Progenitor cell of endocrine pancreas (in vitro differentiated cells): ENCODE measurements around the gene ZNF536. TPM values are rescaled to one million over a fixed set of nuclear protein-coding genes. Genes with fewer than 3 reads are reported as not detected.

Experiments
- DNase-seq: peaks from one replicate; pipeline ENCODE4 v3.0.0; 2021; ENCODE audit warnings: low spot score; ENCODE audit not compliant: unreplicated experiment
- H3K27ac Mint-ChIP-seq: 2 replicates; pipeline ENCODE4 v1.8.0; 2021; ENCODE audit warnings: mild to moderate bottlenecking, moderate library complexity, mixed read lengths
- H3K27me3 Mint-ChIP-seq: 2 replicates; pipeline ENCODE4 v1.8.0; 2021; ENCODE audit warnings: mixed read lengths
- H3K36me3 Mint-ChIP-seq: 2 replicates; pipeline ENCODE4 v1.8.0; 2022; ENCODE audit warnings: mixed read lengths; ENCODE audit not compliant: insufficient read depth
- H3K4me1 Mint-ChIP-seq: 2 replicates; pipeline ENCODE4 v1.8.0; 2021; ENCODE audit warnings: low read depth, mixed read lengths
- H3K4me3 Mint-ChIP-seq: 2 replicates; pipeline ENCODE4 v1.8.0; 2021; ENCODE audit warnings: low read depth, mild to moderate bottlenecking, moderate library complexity, mixed read lengths
- H3K9me3 Mint-ChIP-seq: 2 replicates; pipeline ENCODE4 v1.8.0; 2021; ENCODE audit warnings: low read depth, mixed read lengths
- total RNA-seq: library from RNA; stranded (reverse); gene quantifications from 2 replicates; pipeline ENCODE4 v1.2.1, GENCODE V29; 2021
- TF ChIP-seq, protein P1 (sequence below): fragments of 200-600 bp; sonication (generic); IDR thresholded peaks from one replicate; pipeline ENCODE4 v1.5.0; 2021; ENCODE audit warnings: antibody characterized with exemption, mild to moderate bottlenecking; ENCODE audit not compliant: unreplicated experiment

Gene ZNF536
- total RNA-seq, 1 donor from 2014 or later: 2.0 TPM

DNA sequence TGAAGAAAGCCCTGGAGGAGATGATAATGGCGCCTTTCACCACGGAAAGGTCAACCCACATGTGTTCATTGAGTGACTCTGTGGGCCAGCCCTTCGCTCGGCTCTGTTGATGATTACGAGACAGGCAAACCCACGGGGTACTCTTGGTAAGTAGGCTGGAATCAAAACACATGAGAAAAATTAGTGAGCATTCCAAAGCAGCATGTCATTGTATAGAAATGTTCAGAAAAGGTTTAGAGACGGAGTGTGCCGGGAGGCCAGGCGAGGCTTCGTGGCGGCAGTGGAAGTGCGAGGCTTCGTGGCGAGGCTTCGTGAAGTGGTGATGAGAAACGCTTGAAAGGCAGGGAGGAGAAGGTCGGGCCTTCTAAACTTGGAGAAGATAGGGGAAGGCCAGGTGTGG lies 144.3 kb downstream of the ZNF536 start:
- Mint-ChIP-seq H3K4me1 (no peaks in the 10 kb centered on the region), H3K36me3 (no peaks in the 10 kb centered on the region), H3K27me3 (peaks cover 7% of the 10 kb centered on the region), H3K27ac (no peak overlapping the region), H3K4me3 (no peak overlapping the region), H3K9me3 (no peaks in the 10 kb centered on the region)
- TF ChIP-seq, protein P1, sequence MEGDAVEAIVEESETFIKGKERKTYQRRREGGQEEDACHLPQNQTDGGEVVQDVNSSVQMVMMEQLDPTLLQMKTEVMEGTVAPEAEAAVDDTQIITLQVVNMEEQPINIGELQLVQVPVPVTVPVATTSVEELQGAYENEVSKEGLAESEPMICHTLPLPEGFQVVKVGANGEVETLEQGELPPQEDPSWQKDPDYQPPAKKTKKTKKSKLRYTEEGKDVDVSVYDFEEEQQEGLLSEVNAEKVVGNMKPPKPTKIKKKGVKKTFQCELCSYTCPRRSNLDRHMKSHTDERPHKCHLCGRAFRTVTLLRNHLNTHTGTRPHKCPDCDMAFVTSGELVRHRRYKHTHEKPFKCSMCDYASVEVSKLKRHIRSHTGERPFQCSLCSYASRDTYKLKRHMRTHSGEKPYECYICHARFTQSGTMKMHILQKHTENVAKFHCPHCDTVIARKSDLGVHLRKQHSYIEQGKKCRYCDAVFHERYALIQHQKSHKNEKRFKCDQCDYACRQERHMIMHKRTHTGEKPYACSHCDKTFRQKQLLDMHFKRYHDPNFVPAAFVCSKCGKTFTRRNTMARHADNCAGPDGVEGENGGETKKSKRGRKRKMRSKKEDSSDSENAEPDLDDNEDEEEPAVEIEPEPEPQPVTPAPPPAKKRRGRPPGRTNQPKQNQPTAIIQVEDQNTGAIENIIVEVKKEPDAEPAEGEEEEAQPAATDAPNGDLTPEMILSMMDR: no peak
- DNase-seq: no peak

DNA sequence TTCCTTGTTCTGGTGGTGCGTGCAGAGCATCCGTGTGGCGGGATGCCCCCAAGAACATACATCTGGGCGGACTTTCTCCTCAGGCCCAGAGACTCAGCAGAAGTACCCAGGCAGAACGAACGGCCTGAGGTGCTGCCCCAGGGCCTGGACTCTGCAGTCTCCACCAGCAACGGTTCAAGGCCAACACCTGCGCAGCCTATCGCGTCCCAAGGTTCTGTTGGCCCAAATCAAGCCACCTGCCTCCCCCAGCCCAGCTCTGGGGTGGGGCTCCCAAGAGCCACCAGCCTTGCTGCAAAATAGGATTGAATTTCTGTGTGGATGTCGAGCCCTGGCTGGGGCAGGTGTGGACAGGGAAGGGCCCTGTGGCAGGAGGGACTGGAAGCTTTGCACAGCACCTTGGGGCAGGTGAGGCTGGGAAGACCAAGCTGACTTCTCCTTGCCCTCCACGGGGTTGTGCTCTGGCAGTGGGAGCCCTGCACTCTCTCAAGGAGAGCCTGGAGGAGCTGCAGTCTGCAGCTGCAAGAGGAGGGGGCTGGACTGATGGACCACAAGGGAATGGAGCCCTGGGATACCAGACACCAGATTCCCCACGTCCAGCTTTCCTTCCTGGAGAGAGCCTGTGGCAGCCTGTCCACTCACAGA lies 146.9 kb downstream of the ZNF536 start:
- Mint-ChIP-seq H3K36me3 (no peaks in the 10 kb centered on the region), H3K27me3 (peaks cover 3% of the 10 kb centered on the region), H3K4me1 (no peaks in the 10 kb centered on the region), H3K9me3 (no peaks in the 10 kb centered on the region), H3K4me3 (no peak overlapping the region), H3K27ac (no peak overlapping the region)
- DNase-seq: no peak
- TF ChIP-seq, protein P1: no peak

DNA sequence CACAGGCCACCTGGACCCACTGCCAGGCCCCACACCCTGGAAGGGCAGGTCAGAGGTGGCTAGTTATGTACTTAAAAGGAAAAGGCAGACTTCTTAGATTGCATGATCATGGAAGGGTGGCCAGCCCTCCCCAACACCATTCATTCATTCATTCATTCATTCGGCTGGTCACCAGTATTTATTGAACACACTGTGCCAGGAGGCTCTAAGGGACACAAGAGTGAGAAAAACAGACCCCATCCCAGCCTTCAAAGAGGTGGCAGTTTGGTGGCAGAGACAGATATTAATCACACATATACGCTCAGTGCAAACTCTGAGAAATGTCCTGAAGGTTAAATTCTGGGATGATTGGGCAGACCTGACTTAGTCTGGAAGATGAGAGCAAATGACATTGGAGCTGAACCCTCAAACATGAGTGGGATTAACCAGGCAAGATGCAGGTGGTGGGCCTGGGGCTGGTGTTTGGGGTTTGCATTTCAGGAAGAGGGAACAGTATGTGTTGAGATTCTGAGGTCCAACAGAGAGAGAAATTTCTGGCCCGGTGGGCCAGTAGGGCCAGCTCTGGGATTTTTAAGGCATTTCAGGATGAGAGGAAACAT lies 147.5 kb downstream of the ZNF536 start:
- Mint-ChIP-seq H3K4me1 (no peaks in the 10 kb centered on the region), H3K27ac (no peak overlapping the region), H3K27me3 (no peaks in the 10 kb centered on the region), H3K36me3 (no peaks in the 10 kb centered on the region), H3K9me3 (no peaks in the 10 kb centered on the region), H3K4me3 (no peak overlapping the region)
- TF ChIP-seq, protein P1: no peak
- no peak for DNase-seq

DNA sequence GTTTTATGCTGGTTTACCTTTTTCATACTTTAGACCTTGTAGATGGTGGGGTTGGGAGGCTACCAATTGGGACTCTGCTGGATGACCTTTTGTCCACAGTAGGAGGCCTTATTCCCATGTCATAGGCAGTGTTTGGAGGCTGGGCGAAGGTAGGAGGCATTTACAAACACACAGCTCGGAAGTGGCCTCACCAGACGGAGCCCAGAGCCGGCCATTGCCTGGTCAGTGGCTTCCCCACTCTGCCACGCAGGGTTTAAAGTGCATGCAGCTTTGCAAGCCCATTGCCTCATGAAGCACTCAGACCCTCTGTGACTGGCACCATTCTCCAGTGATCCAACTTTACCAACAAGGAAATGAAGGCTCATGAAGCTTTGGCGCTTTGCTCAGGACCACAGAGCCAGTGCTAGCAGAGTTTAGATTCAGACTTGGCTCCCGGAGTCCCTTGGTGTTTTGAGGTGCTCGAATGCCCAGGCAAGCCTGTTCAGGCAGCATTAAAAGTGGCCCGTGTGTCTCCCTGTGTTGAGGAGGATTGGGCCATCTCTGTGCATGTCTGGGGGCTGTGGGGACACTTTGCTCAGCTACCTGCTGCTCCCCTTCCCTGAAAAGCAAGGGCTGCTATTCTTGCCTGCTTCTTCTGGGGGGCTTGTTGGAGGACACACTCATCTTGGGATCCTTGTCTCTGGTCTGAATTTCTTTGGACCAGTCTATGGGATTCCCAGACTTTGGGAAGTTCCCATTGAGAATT lies 148.7 kb downstream of the ZNF536 start:
- DNase-seq: no peak
- Mint-ChIP-seq H3K27me3 (no peaks in the 10 kb centered on the region), H3K4me1 (no peaks in the 10 kb centered on the region), H3K27ac (no peak overlapping the region), H3K4me3 (no peak overlapping the region), H3K9me3 (no peaks in the 10 kb centered on the region), H3K36me3 (no peaks in the 10 kb centered on the region)
- TF ChIP-seq, protein P1: no peak

DNA sequence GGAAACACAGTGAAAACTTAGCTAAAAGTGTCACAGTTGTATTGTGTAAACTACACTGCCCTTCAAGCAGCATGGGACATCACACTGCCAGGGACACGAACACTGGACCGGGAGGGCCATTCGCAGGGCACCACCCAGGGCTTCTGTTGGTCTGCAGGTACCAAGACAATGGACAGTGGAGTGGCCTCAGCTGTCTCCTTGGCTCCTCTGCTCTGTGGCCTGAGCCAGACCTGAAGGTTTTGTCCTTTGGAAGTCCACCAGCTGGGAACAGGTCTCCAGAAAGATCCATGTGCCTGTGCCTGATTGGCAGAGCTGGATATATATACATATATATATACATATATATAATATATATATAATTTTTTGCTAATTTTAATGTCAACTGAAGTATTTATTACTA lies 149.8 kb downstream of the ZNF536 start:
- Mint-ChIP-seq H3K36me3 (no peaks in the 10 kb centered on the region), H3K27me3 (no peaks in the 10 kb centered on the region), H3K27ac (no peak overlapping the region), H3K4me3 (no peak overlapping the region), H3K4me1 (no peaks in the 10 kb centered on the region), H3K9me3 (no peaks in the 10 kb centered on the region)
- no peak for DNase-seq
- TF ChIP-seq, protein P1: no peak
